Naive thymus-derived CD4-positive, alpha-beta T cell (primary cell): ENCODE measurements around the gene SERPIND1. TPM values are rescaled to one million over a fixed set of nuclear protein-coding genes. Genes with fewer than 3 reads are reported as not detected.

Source experiments
- ATAC-seq: fragments of 150-1000 bp; cut with Tn5 transposase; 2 replicates; pipeline ENCODE4 v1.10.0; 2021; ENCODE audit warnings: mild to moderate bottlenecking, moderate library complexity
- CTCF ChIA-PET: fragments of 350-600 bp; sonication (Branson Sonifier 250); formaldehyde crosslinking; loops from one replicate; lab custom pipeline; 2021; ENCODE audit warnings: antibody characterized with exemption; lab: Charles Lee
- POLR2A ChIA-PET: fragments of 350-600 bp; sonication (Branson Sonifier 250); formaldehyde crosslinking; loops from one replicate; lab custom pipeline; 2021; ENCODE audit warnings: antibody characterized with exemption, inconsistent platforms; lab: Charles Lee
- DNase-seq, 9 donors: peaks; one replicate each; pipeline versions ENCODE4 v3.0.0 to v3.0.0-alpha.2; 2020 to 2022; ENCODE audit warnings: mixed read lengths in 1 of 9
- H3K27ac ChIP-seq: one replicate; pipeline ENCODE4 v1.7.0; 2013; ENCODE audit warnings: mild to moderate bottlenecking, low read depth, low read length, moderate library complexity
- H3K27me3 ChIP-seq, 2 donors: one replicate each; pipeline ENCODE4 v1.7.0; 2013; ENCODE audit warnings: low read length in 2 of 2, mild to moderate bottlenecking in 2 of 2, moderate library complexity in 2 of 2; ENCODE audit not compliant: control insufficient read depth in 2 of 2, insufficient read depth in 2 of 2
- H3K36me3 ChIP-seq, 3 experiments: 1 replicate in 2 of 3; 2 replicates in 1 of 3; pipeline ENCODE4 v1.7.0; 2013; ENCODE audit warnings: low read length in 3 of 3, mild to moderate bottlenecking in 3 of 3, moderate library complexity in 1 of 3; ENCODE audit not compliant: insufficient read depth in 3 of 3, control insufficient read depth in 2 of 3
- H3K4me1 ChIP-seq, 2 donors: one replicate each; pipeline ENCODE4 v1.7.0; 2013; ENCODE audit warnings: low read length in 2 of 2, mild to moderate bottlenecking in 2 of 2, moderate library complexity in 1 of 2; ENCODE audit not compliant: control insufficient read depth in 2 of 2, insufficient read depth in 2 of 2
- H3K4me3 ChIP-seq: 2 replicates; pipeline ENCODE4 v1.7.0; 2013; ENCODE audit warnings: mild to moderate bottlenecking, low read length
- H3K9me3 ChIP-seq, 3 experiments: 1 replicate in 2 of 3; 2 replicates in 1 of 3; pipeline ENCODE4 v1.7.0; 2013; ENCODE audit warnings: low read length in 3 of 3; ENCODE audit not compliant: control insufficient read depth in 2 of 3
- H3K27ac Mint-ChIP-seq, 9 donors: one replicate each; pipeline ENCODE4 v1.8.0; 2020 to 2022; ENCODE audit warnings: mixed read lengths in 9 of 9, mild to moderate bottlenecking in 8 of 9, moderate library complexity in 5 of 9, inconsistent platforms in 2 of 9
- H3K27me3 Mint-ChIP-seq, 5 donors: one replicate each; pipeline ENCODE4 v1.8.0; 2021 to 2022; ENCODE audit warnings: mixed read lengths in 5 of 5, mild to moderate bottlenecking in 1 of 5
- H3K36me3 Mint-ChIP-seq, 5 donors: one replicate each; pipeline ENCODE4 v1.8.0; 2020 to 2022; ENCODE audit warnings: mixed read lengths in 5 of 5, mild to moderate bottlenecking in 3 of 5, inconsistent platforms in 1 of 5
- H3K4me1 Mint-ChIP-seq, 7 donors: one replicate each; pipeline ENCODE4 v1.8.0; 2020 to 2022; ENCODE audit warnings: mixed read lengths in 7 of 7, mild to moderate bottlenecking in 3 of 7, inconsistent platforms in 1 of 7
- H3K4me3 Mint-ChIP-seq, 10 donors: one replicate each; pipeline ENCODE4 v1.8.0; 2020 to 2022; ENCODE audit warnings: mild to moderate bottlenecking in 10 of 10, mixed read lengths in 10 of 10, moderate library complexity in 6 of 10, inconsistent platforms in 2 of 10
- H3K9me3 Mint-ChIP-seq, 11 donors: one replicate each; pipeline ENCODE4 v1.8.0; 2020 to 2022; ENCODE audit warnings: mixed read lengths in 11 of 11, mild to moderate bottlenecking in 4 of 11, inconsistent platforms in 1 of 11, moderate library complexity in 1 of 11
- intact Hi-C, 2 donors: fragments of 100-400 bp; cut with micrococcal nuclease; formaldehyde crosslinking; loops; one replicate each; pipeline ENCODE4 v1.15.1; 2023
- polyA plus RNA-seq, 2 donors: library from polyadenylated mRNA; unstranded; fragments of 300-500 nt; fragmentation: Illumina TruSeq; gene quantifications; one replicate each; pipeline ENCODE4 v1.2.3, GENCODE V29; 2021
- total RNA-seq, 6 experiments: library from RNA in 5 of 6; stranded (reverse) in 5 of 6; gene quantifications; 1 replicate in 5 of 6; 2 replicates in 1 of 6; pipeline ENCODE4 v1.2.3 and lab custom pipeline; 2021 to 2026

SERPIND1 gene
- total and polyA plus RNA-seq, 7 experiments from 2014 or later: 0.09 to 0.10 TPM; not detected in 5

GRCh38 chr22:20746431-20747189 is 27.3 kb upstream of the SERPIND1 start:
- H3K9me3 ChIP-seq: no peaks in the 10 kb centered on the region
- no peak overlapping the region for H3K27ac ChIP-seq
- peak overlapping the region in 3 of 9 donors; percentile 14 to 20 (median 17) for H3K27ac Mint-ChIP-seq
- H3K27me3 ChIP-seq: no peaks in the 10 kb centered on the region
- POLR2A ChIA-PET: no interaction called here
- H3K9me3 Mint-ChIP-seq: no peaks in the 10 kb centered on the region
- H3K36me3 Mint-ChIP-seq: peaks cover 4 to 30% (median 6%) of the 10 kb centered on the region in 5 donors
- no peak for DNase-seq
- no peaks in the 10 kb centered on the region for H3K27me3 Mint-ChIP-seq
- no peak overlapping the region for H3K4me3 ChIP-seq
- peaks cover 0 to 2% (median 0%) of the 10 kb centered on the region in 7 donors for H3K4me1 Mint-ChIP-seq
- CTCF ChIA-PET: interaction anchor here (0.6 kb wide), 1 partner anchor 252 kb away, joined by 3 read pairs; no protein-coding TSS in a partner anchor
- no peak for ATAC-seq
- H3K36me3 ChIP-seq: peaks cover 0 to 84% (median 7%) of the 10 kb centered on the region in 3 experiments
- H3K4me3 Mint-ChIP-seq: no peak overlapping the region
- intact Hi-C loops: no loop called here
- H3K4me1 ChIP-seq: no peaks in the 10 kb centered on the region

- ChIA-PET POLR2A (no interaction called here), CTCF (no interaction called here)
- no peak for DNase-seq
- Histone ChIP-seq H3K9me3 (no peaks in the 10 kb centered on the region), H3K27ac (no peak overlapping the region), H3K4me3 (no peak overlapping the region), H3K27me3 (no peaks in the 10 kb centered on the region), H3K4me1 (no peaks in the 10 kb centered on the region), H3K36me3 (peaks cover 0 to 84% (median under 1%) of the 10 kb centered on the region in 3 experiments)
- ATAC-seq: no peak
- H3K4me3 Mint-ChIP-seq: no peak overlapping the region
- peaks cover 0 to 24% (median 6%) of the 10 kb centered on the region in 5 donors for H3K36me3 Mint-ChIP-seq
- H3K9me3 Mint-ChIP-seq: no peaks in the 10 kb centered on the region
- intact Hi-C loops: no loop called here
- H3K27me3 Mint-ChIP-seq: no peaks in the 10 kb centered on the region
- H3K27ac Mint-ChIP-seq: peak overlapping the region in 3 of 9 donors; percentile 9 to 67 (median 20)
- peaks cover 0 to 2% (median 0%) of the 10 kb centered on the region in 7 donors for H3K4me1 Mint-ChIP-seq
Measured at GRCh38 chr22:20747223-20747622, 26.7 kb upstream of the SERPIND1 start.

GRCh38 chr22:20748082-20748481 is 25.8 kb upstream of the SERPIND1 start:
- H3K27me3 ChIP-seq: no peaks in the 10 kb centered on the region
- Mint-ChIP-seq H3K27ac (peak overlapping the region in 1 of 9 donors; percentile 17), H3K9me3 (no peaks in the 10 kb centered on the region), H3K4me3 (no peak overlapping the region), H3K36me3 (peaks cover 0 to 25% (median 6%) of the 10 kb centered on the region in 5 donors), H3K27me3 (no peaks in the 10 kb centered on the region), H3K4me1 (peaks cover 0 to 2% (median 0%) of the 10 kb centered on the region in 7 donors)
- intact Hi-C loops: no loop called here
- no peak overlapping the region for H3K27ac ChIP-seq
- H3K9me3 ChIP-seq: no peaks in the 10 kb centered on the region
- H3K4me3 ChIP-seq: no peak overlapping the region
- ChIA-PET POLR2A (no interaction called here), CTCF (no interaction called here)
- DNase-seq: no peak
- no peaks in the 10 kb centered on the region for H3K4me1 ChIP-seq
- no peak for ATAC-seq
- H3K36me3 ChIP-seq: peaks cover 0 to 84% (median 0%) of the 10 kb centered on the region in 3 experiments

DNA sequence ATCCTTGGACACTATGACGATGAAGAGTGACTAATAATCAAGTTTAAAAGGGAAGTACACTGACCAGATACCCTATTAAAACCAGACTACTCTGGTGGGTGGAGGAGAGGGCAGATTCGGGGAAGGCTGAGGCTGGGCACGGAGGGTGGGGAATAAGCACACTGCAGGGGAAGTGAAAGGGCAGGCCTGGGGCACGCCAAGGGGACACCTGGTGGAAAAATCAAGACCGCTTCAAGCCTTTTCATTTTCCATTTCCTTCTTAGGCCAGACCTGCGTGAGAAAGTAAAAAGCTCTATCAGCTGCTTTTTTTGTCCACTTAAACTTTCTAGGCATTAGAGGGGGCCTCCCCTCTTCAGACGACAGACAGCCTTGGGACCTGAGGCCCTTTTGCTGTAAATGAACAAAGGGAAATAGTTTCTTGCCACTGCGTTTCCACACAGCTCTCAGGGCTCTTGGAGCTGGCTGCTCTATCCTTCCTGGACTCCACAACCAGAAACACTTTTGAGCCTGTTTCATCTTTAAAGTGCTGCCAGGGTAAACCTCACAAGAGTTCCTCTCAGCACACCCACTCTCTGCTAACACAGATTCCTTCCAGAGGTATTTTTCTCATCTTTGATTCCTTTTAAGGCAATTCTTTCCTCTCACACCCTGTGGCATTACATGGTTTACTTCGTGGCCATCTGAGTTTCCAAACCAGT is 25.0 kb upstream of the SERPIND1 start:
- no peak for DNase-seq
- H3K4me1 ChIP-seq: no peaks in the 10 kb centered on the region
- Mint-ChIP-seq H3K4me1 (peaks cover 0 to 2% (median 0%) of the 10 kb centered on the region in 7 donors), H3K27me3 (no peaks in the 10 kb centered on the region), H3K9me3 (no peaks in the 10 kb centered on the region), H3K36me3 (peaks cover 0 to 32% (median 6%) of the 10 kb centered on the region in 5 donors), H3K4me3 (no peak overlapping the region), H3K27ac (peak overlapping the region in 4 of 9 donors; percentile 38 to 59 (median 43))
- no peak overlapping the region for H3K4me3 ChIP-seq
- ChIA-PET POLR2A (no interaction called here), CTCF (no interaction called here)
- peak; percentile 34 for ATAC-seq
- H3K27me3 ChIP-seq: no peaks in the 10 kb centered on the region
- intact Hi-C loops: no loop called here
- H3K27ac ChIP-seq: no peak overlapping the region
- peaks cover 0 to 83% (median 0%) of the 10 kb centered on the region in 3 experiments for H3K36me3 ChIP-seq
- no peaks in the 10 kb centered on the region for H3K9me3 ChIP-seq

GRCh38 chr22:20749453-20749852 is 24.5 kb upstream of the SERPIND1 start:
- H3K4me3 ChIP-seq: no peak overlapping the region
- Mint-ChIP-seq H3K27me3 (no peaks in the 10 kb centered on the region), H3K27ac (peak overlapping the region in 2 of 9 donors; percentile 40 to 59), H3K9me3 (no peaks in the 10 kb centered on the region), H3K4me1 (peaks cover 0 to 2% (median 0%) of the 10 kb centered on the region in 7 donors), H3K36me3 (peaks cover 0 to 37% (median 4%) of the 10 kb centered on the region in 5 donors), H3K4me3 (no peak overlapping the region)
- DNase-seq: no peak
- ATAC-seq: no peak
- H3K9me3 ChIP-seq: no peaks in the 10 kb centered on the region
- intact Hi-C loops: no loop called here
- H3K36me3 ChIP-seq: peaks cover 0 to 85% (median 0%) of the 10 kb centered on the region in 3 experiments
- H3K27me3 ChIP-seq: no peaks in the 10 kb centered on the region
- no peaks in the 10 kb centered on the region for H3K4me1 ChIP-seq
- ChIA-PET POLR2A (no interaction called here), CTCF (no interaction called here)
- H3K27ac ChIP-seq: no peak overlapping the region

DNA sequence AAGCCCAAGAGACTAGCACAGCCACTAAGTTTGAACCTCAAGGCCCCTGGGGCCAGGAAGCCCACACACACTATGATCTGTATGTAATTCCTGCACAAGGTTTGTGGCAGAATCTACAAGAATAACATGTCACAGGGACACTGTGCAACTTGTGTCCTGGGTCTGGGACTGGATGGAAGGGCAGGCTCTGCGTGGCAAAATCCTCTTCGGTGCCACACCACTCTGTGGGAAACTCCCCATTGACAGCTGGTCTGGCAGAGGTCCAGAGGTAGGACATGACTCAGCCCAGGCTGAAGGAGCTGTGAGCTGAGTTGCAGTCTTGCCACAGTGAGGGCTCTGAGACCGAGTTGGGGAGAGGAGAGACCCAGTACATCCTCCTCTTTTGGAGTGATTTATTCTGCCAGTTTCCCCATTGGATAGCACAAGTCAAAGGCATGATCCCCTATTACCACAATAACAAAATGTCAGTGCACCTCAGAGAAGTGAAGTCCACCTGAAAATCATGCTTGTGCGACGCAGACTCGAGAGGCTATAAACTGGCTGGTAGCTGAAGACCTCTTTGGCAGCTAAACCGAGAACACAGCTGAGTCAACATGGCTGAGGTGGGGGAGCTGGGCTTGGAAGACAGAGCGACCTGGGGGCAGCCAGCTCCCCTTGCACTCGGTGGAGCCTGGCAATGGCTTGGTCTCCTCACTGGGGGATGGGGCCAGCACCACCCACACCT is 23.3 kb upstream of the SERPIND1 start:
- Histone ChIP-seq H3K27ac (no peak overlapping the region), H3K4me1 (no peaks in the 10 kb centered on the region), H3K4me3 (no peak overlapping the region), H3K36me3 (peaks cover 0 to 74% (median 0%) of the 10 kb centered on the region in 3 experiments), H3K27me3 (no peaks in the 10 kb centered on the region), H3K9me3 (no peaks in the 10 kb centered on the region)
- intact Hi-C loops: no loop called here
- H3K4me3 Mint-ChIP-seq: no peak overlapping the region
- H3K36me3 Mint-ChIP-seq: peaks cover 0 to 37% (median 6%) of the 10 kb centered on the region in 5 donors
- CTCF ChIA-PET: interaction anchor here (0.7 kb wide), 1 partner anchor 9 kb away, joined by 3 read pairs; no protein-coding TSS in a partner anchor
- DNase-seq (no peak), ATAC-seq (peak; percentile 68)
- H3K9me3 Mint-ChIP-seq: no peaks in the 10 kb centered on the region
- no peaks in the 10 kb centered on the region for H3K27me3 Mint-ChIP-seq
- POLR2A ChIA-PET: no interaction called here
- peaks cover 0 to 2% (median 0%) of the 10 kb centered on the region in 7 donors for H3K4me1 Mint-ChIP-seq
- H3K27ac Mint-ChIP-seq: peak overlapping the region in 5 of 9 donors; percentile 20 to 68 (median 36)
